ENCODE results near the gene ANKFN1. TPM values are rescaled to one million over a fixed set of nuclear protein-coding genes. Genes with fewer than 3 reads are reported as not detected.
"Not testable (repeated sequence)": the region's sequence is repeated elsewhere in the genome, so short reads cannot be mapped to it uniquely, and the experiment has no call there.

ANKFN1 gene
- total RNA-seq, 1 donor from 2014 or later: not detected

- DNase-seq (ENCODE audit: missing footprints) (no peak), ATAC-seq (no peak)
- intact Hi-C loops (cut with DNase I): no loop called here
Measured at GRCh38 chr17:56257075-56257474, 103.8 kb downstream of the ANKFN1 start.

DNA sequence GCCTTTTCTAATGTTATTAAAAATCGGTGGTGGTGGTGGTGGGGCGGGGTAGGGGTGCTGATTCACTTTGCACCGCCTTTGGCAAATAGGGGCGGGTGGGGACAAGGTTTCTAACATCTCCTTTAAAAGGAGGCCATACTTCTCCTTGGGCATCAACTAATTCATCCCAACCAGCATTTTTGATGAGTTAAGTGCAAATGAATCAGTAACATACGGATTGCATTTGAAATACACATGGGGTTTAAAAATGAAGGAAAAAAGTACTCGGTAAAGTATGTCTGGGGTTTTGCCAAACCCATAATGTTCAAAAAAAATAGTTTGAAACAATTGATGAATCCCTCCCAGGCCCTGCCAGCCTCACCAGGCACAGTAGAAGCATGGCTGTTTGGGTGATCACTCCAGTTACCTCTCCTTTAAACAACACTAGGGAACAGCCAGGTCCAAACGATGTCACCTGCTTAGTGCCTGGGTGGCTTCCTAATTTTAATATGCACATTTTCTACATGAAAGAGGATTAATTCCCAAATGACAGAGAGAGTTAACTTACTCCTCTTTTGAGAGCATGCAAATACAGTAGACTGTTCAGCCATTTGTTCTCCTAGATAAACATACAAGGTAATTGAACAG lies 107.2 kb downstream of the ANKFN1 start:
- intact Hi-C loops (cut with DNase I): no loop called here
- DNase-seq (ENCODE audit: missing footprints): no peak
- no peak for ATAC-seq

- no peak for DNase-seq (ENCODE audit: missing footprints)
- ATAC-seq: no peak
- intact Hi-C loops (cut with DNase I): no loop called here
Measured at GRCh38 chr17:56262803-56263202, 109.5 kb downstream of the ANKFN1 start.

DNA sequence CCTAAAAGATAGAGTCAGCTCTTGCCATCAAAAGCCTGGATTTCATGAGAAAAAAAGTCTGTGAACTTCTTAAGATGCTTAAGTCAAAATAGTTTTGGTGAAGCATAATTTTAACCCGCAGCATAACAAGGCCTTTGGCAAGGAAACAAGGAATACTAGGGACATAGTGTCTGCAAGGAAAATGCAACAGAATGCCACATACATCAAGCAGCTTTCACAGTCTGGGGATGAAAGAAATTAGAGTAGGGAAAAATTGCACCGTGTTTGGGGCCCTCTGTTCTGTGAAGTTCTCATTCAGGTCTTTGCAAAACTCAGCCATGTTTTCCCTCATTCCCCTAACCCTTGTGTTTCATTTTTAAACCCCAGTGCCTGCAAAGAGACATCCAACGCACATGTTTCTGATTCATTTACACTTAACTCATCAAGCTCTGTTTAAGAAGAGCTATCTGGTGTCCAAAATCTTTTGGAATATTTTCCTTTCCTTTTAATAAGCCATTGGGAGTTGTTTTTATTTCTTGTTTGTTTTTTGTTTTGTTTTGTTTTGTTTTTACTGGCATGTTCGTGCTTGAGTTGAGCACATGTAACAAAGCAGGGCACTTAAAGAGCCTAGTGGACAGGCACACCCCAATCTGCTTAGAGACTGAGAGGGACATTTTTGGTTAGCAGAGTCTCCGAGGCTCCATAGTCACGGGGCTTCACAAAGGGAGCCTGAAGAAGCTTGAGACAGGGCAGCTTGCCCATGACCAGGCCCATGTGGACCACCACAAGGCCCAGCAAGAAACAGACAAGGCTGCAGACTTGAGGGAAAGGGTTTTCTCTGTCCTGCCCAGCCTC lies 116.5 kb downstream of the ANKFN1 start:
- no peak for ATAC-seq
- intact Hi-C loops (cut with DNase I): no loop called here

GRCh38 chr17:56274491-56274890 lies 121.2 kb downstream of the ANKFN1 start:
- intact Hi-C loops (cut with DNase I): no loop called here
- DNase-seq (ENCODE audit: missing footprints) (no peak), ATAC-seq (no peak)

More for the DNA sequence above, 116.5 kb downstream of the ANKFN1 start:
- DNase-seq (ENCODE audit: missing footprints): no peak

DNA sequence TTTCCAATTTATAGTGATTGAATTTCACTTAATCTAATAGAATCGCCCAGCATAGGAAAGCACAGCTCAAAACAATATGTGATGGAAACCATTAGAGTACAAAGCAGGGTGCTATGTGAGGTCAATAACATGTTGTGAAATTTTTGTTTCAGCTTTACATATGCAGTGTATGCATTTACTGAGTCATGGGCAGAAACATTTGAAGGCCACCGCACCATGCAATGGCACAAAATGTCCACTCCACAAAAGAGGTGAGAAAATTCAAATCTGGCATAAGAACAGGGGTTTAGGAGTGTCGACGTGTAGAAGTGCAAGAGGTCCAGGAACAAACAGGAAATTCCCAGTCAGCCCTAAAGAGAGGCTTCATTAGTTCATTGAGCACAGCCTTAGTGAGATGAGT lies 131.2 kb downstream of the ANKFN1 start:
- ATAC-seq (no peak), DNase-seq (ENCODE audit: missing footprints) (no peak)
- intact Hi-C loops (cut with DNase I): no loop called here

DNA sequence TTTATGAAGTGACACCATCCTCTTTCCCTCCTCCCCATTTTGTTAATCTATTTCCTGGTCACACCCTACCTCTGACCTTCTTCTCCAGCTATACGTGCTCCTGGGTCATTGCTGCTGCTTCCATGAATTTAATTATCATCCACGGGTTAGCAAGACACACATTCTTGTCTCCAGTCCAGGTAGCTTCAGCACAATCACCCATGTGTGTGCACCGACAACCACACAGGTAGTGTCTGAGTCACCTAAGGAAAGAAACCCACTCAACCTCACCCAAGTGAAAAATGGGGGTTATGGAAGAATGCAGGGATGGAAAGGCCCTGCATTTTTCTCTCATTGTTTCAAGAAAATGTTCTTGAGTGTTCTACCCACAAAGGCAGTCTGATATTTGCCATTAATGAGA lies 135.5 kb downstream of the ANKFN1 start:
- intact Hi-C loops (cut with DNase I); ATAC-seq: not testable (repeated sequence)

DNA sequence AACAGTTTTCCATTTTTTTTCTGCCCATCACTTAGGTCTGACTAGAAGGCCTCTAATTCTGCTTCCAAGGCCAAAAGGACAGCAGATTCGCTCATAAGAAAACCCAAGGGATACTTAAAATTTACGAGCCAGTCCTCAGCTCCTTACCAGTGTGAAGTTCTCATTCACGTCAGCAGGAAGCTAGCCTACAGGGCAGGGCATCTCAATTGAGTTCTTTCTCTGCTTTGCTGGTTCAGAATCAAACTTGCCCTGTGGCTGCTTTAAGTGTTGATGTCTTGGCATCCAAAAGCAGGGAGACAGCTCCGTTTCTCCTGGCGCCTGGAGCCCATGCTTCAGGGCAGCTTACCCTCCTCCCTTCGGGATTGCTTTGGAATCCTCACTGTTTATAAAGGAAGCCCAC lies 136.0 kb downstream of the ANKFN1 start:
- DNase-seq (ENCODE audit: missing footprints) (no peak), ATAC-seq (no peak)
- intact Hi-C loops (cut with DNase I): no loop called here

More for the DNA sequence above, 135.5 kb downstream of the ANKFN1 start:
- not testable (repeated sequence) for DNase-seq (ENCODE audit: missing footprints)

GRCh38 chr17:56290101-56290801 lies 137.0 kb downstream of the ANKFN1 start:
- intact Hi-C loops (cut with DNase I): no loop called here
- ATAC-seq (no peak), DNase-seq (ENCODE audit: missing footprints) (no peak)

DNA sequence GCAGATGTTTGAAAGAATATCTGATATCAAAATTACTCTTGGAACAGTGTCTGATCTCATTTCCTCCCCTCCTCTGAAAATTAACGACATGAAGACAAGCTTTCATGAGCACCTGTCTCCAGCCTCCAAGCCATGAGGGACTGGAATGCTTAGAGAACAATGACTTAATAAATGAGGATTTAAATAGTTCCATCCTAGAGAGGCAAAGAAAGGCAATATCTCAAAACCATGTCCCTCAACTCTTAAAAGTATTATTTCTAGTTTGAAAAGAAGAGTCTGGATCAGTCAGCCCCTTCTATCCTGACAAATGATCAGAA lies 137.5 kb downstream of the ANKFN1 start:
- intact Hi-C loops (cut with DNase I): no loop called here

GRCh38 chr17:56291226-56291805 lies 138.0 kb downstream of the ANKFN1 start:
- ATAC-seq (no peak), DNase-seq (ENCODE audit: missing footprints) (no peak)
- intact Hi-C loops (cut with DNase I): no loop called here

More for the DNA sequence above, 137.5 kb downstream of the ANKFN1 start:
- no peak for ATAC-seq
- no peak for DNase-seq (ENCODE audit: missing footprints)

- no peak for DNase-seq (ENCODE audit: missing footprints)
- intact Hi-C loops (cut with DNase I): no loop called here
- no peak for ATAC-seq
Measured at GRCh38 chr17:56292010-56292409, 138.7 kb downstream of the ANKFN1 start.

- ATAC-seq (no peak), DNase-seq (ENCODE audit: missing footprints) (no peak)
- intact Hi-C loops (cut with DNase I): no loop called here
Measured at GRCh38 chr17:56292578-56292977, 139.3 kb downstream of the ANKFN1 start.

- no peak for ATAC-seq
- intact Hi-C loops (cut with DNase I): no loop called here
Measured at GRCh38 chr17:56297184-56297583, 143.9 kb downstream of the ANKFN1 start.

GRCh38 chr17:56298846-56299245 lies 145.6 kb downstream of the ANKFN1 start:
- DNase-seq (ENCODE audit: missing footprints) (no peak), ATAC-seq (no peak)
- intact Hi-C loops (cut with DNase I): no loop called here

More at GRCh38 chr17:56297184-56297583, 143.9 kb downstream of the ANKFN1 start:
- no peak for DNase-seq (ENCODE audit: missing footprints)

GRCh38 chr17:56300144-56300543 lies 146.9 kb downstream of the ANKFN1 start:
- DNase-seq (ENCODE audit: missing footprints) (no peak), ATAC-seq (no peak)
- intact Hi-C loops (cut with DNase I): no loop called here

DNA sequence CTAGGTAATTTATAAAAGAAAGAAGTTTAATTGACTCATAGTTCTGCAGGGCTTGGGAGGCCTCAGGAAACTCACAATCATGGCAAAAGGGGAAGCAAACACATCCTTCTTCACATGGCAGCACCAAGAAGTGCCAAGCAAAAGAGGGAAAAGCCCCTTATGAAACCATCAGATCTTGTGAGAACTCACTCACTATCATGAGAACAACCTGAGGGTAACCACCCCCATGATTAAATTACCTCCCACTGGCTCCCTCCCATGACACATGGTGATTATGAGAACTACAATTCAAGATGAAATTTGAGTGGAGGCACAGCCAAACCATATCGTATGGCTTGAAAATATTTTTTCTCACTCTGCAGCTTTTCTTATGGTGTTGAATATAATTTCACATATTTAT lies 151.7 kb downstream of the ANKFN1 start:
- ATAC-seq (no peak), DNase-seq (ENCODE audit: missing footprints) (no peak)
- intact Hi-C loops (cut with DNase I): no loop called here

GRCh38 chr17:56309897-56310296 lies 156.6 kb downstream of the ANKFN1 start:
- DNase-seq (ENCODE audit: missing footprints): no peak

DNA sequence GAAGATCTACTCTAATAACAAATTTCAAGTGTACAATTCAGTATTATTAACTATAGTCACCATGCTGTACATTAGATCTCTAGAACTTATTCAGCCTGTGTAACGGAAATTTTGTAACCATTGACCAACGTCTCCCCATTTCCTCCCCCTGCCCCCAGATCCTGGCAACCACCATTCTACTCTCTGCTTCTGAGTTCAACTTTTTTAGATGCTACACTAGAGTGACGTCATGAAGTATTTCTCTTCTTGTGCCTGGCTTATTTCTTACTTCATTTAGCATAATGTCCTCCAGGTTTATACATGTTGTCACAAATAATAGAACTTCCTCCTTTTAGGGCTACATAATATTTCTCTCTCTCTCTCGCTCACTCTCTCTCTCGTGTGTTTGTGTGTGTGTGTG lies 157.5 kb downstream of the ANKFN1 start:
- no peak for DNase-seq (ENCODE audit: missing footprints)
- intact Hi-C loops (cut with DNase I): no loop called here

More at GRCh38 chr17:56309897-56310296, 156.6 kb downstream of the ANKFN1 start:
- ATAC-seq: no peak
- intact Hi-C loops (cut with DNase I): no loop called here

More for the DNA sequence above, 157.5 kb downstream of the ANKFN1 start:
- ATAC-seq: no peak
